ENCODE data around the gene PLCH1.

Gene PLCH1

GRCh38 chr3:155581579-155581978 lies 163.3 kb downstream of the PLCH1 start:
- no peak overlapping the region for H3K4me3 ChIP-seq (ENCODE audit: low read length)
- DNase-seq (ENCODE audit: low read depth): no peak
- TF ChIP-seq CTCF (IDR thresholded peaks at IDR 0.05; ENCODE audit: insufficient read depth, low read depth, low read length, missing control alignments): no peak

GRCh38 chr3:155572085-155572484 lies 172.8 kb downstream of the PLCH1 start:
- no peak for TF ChIP-seq CTCF (IDR thresholded peaks at IDR 0.05; ENCODE audit: insufficient read depth, low read depth, low read length, missing control alignments)
- DNase-seq (ENCODE audit: low read depth): no peak
- H3K4me3 ChIP-seq (ENCODE audit: low read length): no peak overlapping the region

- DNase-seq (ENCODE audit: low read depth): no peak
- no peak for TF ChIP-seq CTCF (IDR thresholded peaks at IDR 0.05; ENCODE audit: insufficient read depth, low read depth, low read length, missing control alignments)
- no peak overlapping the region for H3K4me3 ChIP-seq (ENCODE audit: low read length)
Measured at GRCh38 chr3:155568295-155568694, 176.6 kb downstream of the PLCH1 start.

- TF ChIP-seq CTCF (IDR thresholded peaks at IDR 0.05; ENCODE audit: insufficient read depth, low read depth, low read length, missing control alignments): no peak
- H3K4me3 ChIP-seq (ENCODE audit: low read length): no peak overlapping the region
- peak; percentile 57 for DNase-seq (ENCODE audit: low read depth)
Measured at GRCh38 chr3:155560594-155560993, 184.3 kb downstream of the PLCH1 start.

GRCh38 chr3:155560135-155560534 lies 184.7 kb downstream of the PLCH1 start:
- no peak overlapping the region for H3K4me3 ChIP-seq (ENCODE audit: low read length)
- TF ChIP-seq CTCF (IDR thresholded peaks at IDR 0.05; ENCODE audit: insufficient read depth, low read depth, low read length, missing control alignments): no peak
- no peak for DNase-seq (ENCODE audit: low read depth)

GRCh38 chr3:155556531-155556930 lies 188.3 kb downstream of the PLCH1 start:
- no peak for TF ChIP-seq CTCF (IDR thresholded peaks at IDR 0.05; ENCODE audit: insufficient read depth, low read depth, low read length, missing control alignments)
- no peak for DNase-seq (ENCODE audit: low read depth)
- H3K4me3 ChIP-seq (ENCODE audit: low read length): no peak overlapping the region

- TF ChIP-seq CTCF (IDR thresholded peaks at IDR 0.05; ENCODE audit: insufficient read depth, low read depth, low read length, missing control alignments): no peak
- no peak for DNase-seq (ENCODE audit: low read depth)
- H3K4me3 ChIP-seq (ENCODE audit: low read length): no peak overlapping the region
Measured at GRCh38 chr3:155555479-155556060, 189.3 kb downstream of the PLCH1 start.

Data from epithelial cell of esophagus (primary cell).